HG02870 (cell line): Measurements from ENCODE around the gene HIVEP2.

Experiments used
- ATAC-seq: cut with Tn5 transposase; IDR thresholded peaks from one replicate; pipeline ENCODE4 v1.9.1; 2021; ENCODE audit warnings: mild to moderate bottlenecking, moderate library complexity; ENCODE audit not compliant: unreplicated experiment

HIVEP2 gene

GRCh38 chr6:142751452-142751851 is 193.5 kb downstream of the HIVEP2 start:
- ATAC-seq = no peak

GRCh38 chr6:142750998-142751397 is 194.0 kb downstream of the HIVEP2 start:
- ATAC-seq = no peak

GRCh38 chr6:142749556-142749955 is 195.4 kb downstream of the HIVEP2 start:
- no peak for ATAC-seq

GRCh38 chr6:142746524-142746923 is 198.5 kb downstream of the HIVEP2 start:
- ATAC-seq = no peak

DNA sequence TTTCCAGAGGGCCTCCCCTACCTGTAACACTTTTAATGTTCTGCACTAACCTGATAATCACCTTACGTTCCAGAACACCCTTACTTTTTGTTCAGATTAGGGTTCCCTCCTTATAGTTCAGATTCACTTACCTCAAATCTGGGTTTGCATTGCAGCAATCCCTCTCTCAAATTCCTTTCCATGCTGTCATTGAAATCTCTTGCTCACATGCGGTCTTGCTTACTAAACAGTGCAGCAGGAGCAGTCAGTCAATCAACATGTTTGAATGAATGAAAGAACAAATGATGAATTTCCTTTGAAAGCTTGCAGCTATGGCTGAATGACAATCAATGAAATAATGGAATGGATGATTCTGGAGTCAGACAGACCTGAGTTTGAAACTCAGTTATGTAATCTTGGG is 200.1 kb downstream of the HIVEP2 start:
- ATAC-seq = no peak

- no peak for ATAC-seq
Observed at GRCh38 chr6:142740449-142740848, 204.5 kb downstream of the HIVEP2 start.

GRCh38 chr6:142738731-142739130 is 206.2 kb downstream of the HIVEP2 start:
- ATAC-seq = no peak

DNA sequence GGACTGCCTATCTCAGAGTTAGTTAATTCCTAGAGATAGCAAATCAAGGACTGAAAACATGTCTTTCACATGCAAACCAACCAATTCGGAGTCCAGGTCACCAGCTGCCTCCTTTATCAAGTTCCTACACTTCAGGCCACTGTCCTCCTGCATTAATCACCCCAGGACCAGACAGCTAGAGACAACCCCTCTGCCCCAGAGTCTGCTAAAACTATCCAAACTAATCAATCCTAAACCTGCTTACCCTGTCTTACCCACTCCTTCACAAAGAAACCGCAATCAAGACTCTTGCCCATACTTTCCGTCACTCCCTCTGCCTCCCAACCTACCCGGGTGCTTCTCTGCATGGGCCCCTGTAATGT is 207.0 kb downstream of the HIVEP2 start:
- ATAC-seq = no peak

- ATAC-seq = no peak
Observed at GRCh38 chr6:142737368-142738034, 207.5 kb downstream of the HIVEP2 start.

DNA sequence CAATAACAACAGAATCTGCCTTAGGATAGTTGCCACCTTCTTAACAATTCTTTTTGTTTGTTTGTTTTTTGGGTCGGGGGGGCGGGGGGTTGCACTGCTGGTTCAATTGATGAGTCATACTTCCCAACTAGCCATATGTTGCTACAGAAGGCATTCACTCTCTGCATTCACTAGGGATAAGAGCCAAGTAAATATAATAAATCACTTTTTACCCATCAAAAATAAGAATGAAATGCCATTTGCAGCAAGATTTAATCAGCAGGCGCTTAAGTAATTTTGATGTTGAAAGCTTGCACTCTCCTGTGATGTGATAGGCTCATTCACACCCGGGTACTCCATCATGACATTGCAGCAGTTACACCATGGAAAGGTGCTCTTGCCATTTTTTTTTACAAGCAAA is 209.8 kb downstream of the HIVEP2 start:
- ATAC-seq = no peak

GRCh38 chr6:142732790-142733189 is 212.2 kb downstream of the HIVEP2 start:
- ATAC-seq = no peak

DNA sequence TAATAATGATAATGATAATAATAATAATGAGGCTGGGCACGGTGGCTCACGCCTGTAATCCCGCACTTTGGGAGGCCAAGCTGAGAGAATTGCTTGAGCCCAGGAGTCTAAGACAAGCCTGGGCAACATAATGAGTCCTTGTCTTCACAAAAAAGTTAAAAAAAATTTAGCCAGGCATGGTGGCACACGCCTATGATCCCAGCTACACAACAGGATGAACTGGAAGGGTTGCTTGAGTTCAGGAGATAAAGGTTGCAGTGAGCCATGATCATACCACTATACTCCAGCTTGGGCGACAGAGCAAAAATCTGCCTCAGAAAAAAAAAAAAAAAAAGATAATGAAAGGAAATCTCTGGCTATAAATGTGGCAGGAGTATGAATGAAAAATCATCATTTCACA is 213.4 kb downstream of the HIVEP2 start:
- no peak for ATAC-seq

GRCh38 chr6:142729618-142730017 is 215.4 kb downstream of the HIVEP2 start:
- no peak for ATAC-seq

DNA sequence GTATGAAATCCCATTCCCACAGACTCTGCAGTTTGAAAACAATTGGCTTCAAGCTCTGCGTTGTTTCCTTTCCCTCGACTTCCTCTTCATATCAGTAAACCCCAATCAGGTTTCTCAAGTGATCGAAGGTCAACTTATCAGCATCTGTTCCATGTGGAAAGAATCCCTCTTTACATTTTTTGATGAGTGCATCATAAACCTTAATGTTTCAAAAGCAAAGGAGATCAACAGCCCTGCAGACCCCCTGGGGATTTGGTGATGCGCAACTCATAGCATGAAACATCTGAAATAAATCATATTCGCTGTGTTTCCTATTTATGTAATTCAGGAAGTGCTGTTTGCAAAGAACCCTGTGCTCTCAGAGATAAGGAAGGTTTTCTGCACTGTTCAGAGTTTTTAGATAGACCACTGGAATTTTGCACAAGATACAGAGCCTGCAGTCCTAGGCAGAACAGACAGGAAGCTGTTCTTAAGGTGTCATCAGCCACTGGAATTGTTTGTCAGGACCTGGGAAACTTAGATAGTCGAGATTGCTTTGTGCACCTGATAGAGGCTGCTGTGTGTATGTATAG is 216.0 kb downstream of the HIVEP2 start:
- no peak for ATAC-seq

- no peak for ATAC-seq
Observed at GRCh38 chr6:142728364-142728763, 216.6 kb downstream of the HIVEP2 start.

DNA sequence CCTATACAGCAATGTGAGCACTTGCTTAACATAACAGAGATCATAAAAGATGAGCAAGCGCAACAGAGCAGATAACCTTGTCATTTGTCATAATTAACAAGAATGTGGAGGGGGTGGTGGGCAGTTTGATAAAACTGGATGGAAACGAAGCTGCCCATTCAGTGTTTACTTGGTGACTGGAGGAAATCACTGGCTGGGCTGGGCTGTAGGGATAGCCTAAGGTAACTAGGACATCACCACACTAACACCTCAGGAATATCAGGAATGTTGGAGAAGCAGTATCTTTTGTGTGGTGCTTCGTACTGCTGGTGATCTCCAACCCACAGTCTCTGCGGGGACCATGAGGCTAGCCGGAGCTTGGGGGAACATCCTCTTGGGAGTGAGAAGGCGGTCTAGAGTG is 218.4 kb downstream of the HIVEP2 start:
- no peak for ATAC-seq

- ATAC-seq = no peak
Observed at GRCh38 chr6:142725024-142725770, 219.8 kb downstream of the HIVEP2 start.

- ATAC-seq = no peak
Observed at GRCh38 chr6:142722841-142723240, 222.1 kb downstream of the HIVEP2 start.

DNA sequence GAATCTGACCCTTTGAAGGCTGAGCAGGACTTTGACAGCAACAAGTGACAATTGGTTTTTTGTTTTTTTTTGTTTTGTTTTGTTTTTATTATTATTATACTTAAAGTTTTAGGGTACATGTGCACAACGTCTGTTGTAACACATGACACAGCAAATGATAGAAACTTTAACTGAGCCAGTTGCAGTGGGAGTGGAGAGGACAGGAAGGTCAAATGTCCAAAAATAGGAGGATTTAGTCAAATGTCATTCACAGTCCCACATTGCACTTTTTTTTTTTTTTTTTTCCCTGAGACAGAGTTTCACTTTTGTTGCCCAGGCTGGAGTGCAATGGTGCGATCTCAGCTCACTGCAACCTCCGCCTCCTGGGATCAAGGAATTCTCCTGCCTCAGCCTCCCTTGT is 223.0 kb downstream of the HIVEP2 start:
- ATAC-seq = no peak

DNA sequence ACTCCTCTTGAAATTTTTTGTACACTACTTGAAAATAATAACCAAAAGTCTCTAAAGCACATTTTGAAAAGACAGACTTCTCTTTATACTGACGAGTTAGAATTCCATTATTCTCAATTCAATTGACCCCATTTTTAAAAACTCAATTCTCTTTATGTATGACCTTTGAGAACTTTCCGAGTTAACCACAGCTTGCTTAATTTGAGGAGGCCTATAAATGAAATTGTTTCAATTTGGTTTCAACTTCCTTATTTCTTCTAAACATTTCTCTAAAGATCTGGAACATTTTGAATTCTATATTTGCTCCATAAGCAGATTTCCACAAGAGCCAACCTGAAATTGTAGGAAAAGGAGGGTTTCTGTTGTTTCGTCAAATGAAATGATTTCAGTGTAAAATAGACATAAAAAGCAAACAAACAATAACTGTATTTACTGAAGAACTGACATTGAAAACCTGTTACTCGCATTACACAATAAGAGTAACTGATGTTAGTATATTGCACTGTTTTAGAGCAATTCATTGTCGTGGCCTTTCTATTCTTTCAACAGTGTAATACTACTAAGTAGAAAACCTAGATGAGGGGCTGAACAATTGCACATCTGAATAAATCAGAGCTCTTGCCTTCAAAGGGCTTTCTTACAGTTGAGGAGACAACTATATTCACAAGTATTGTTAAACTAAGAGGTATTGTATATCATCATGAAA is 223.6 kb downstream of the HIVEP2 start:
- ATAC-seq = no peak

- no peak for ATAC-seq
Observed at GRCh38 chr6:142718667-142719191, 226.2 kb downstream of the HIVEP2 start.
